Upper lobe of left lung (tissue), 6 donors: ENCODE results near the gene CDC42BPG. TPM values are rescaled to one million over a fixed set of nuclear protein-coding genes. Genes with fewer than 3 reads are reported as not detected.
A peak's percentile ranks its signal among the peaks of the same experiment; 100 is the strongest.

Experiments used
- ATAC-seq, 2 donors: fragments of 200-7000 bp; cut with Tn5 transposase; one replicate each; pipeline ENCODE4 v1.9.1; 2022; ENCODE audit warnings: mild to moderate bottlenecking in 2 of 2, moderate library complexity in 2 of 2; ENCODE audit not compliant: low FRiP score in 2 of 2
- DNase-seq, 2 donors: peaks; one replicate each; pipeline ENCODE4 v3.0.0-alpha.2; 2019 to 2020
- H3K27ac ChIP-seq, 4 donors: fragments of 200-600 bp; sonication (generic); one replicate each; pipeline ENCODE4 v1.5.1; 2016 to 2019
- H3K27me3 ChIP-seq, 4 donors: fragments of 200-600 bp; sonication (generic); one replicate each; pipeline ENCODE4 v1.5.1; 2017 to 2019
- H3K36me3 ChIP-seq, 4 donors: fragments of 200-600 bp; sonication (generic); one replicate each; pipeline ENCODE4 v1.5.1; 2016 to 2019
- H3K4me1 ChIP-seq, 4 donors: fragments of 200-600 bp; sonication (generic); one replicate each; pipeline ENCODE4 v1.5.1; 2018 to 2019
- H3K4me3 ChIP-seq, 4 donors: fragments of 200-600 bp; sonication (generic); one replicate each; pipeline ENCODE4 v1.5.1; 2017 to 2019; ENCODE audit warnings: mild to moderate bottlenecking in 2 of 4, moderate library complexity in 1 of 4
- H3K9me3 ChIP-seq, 4 donors: fragments of 200-600 bp; sonication (generic); one replicate each; pipeline ENCODE4 v1.5.1; 2018 to 2019
- CTCF ChIP-seq, 6 experiments: fragments of 450-650 bp in 4 of 6; fragments of 200-600 bp in 2 of 6; sonication (generic) in 2 of 6; IDR thresholded peaks; one replicate each; pipeline ENCODE4 v1.5.1; 2016 to 2019; ENCODE audit warnings: antibody characterized with exemption in 6 of 6
- EP300 ChIP-seq, 4 donors: sonication (generic); formaldehyde crosslinking; IDR thresholded peaks; one replicate each; pipeline ENCODE4 v1.5.1; 2017; ENCODE audit warnings: antibody characterized with exemption in 4 of 4, control low read depth in 2 of 4
- POLR2A ChIP-seq, 4 donors: fragments of 450-650 bp; IDR thresholded peaks; one replicate each; pipeline ENCODE4 v1.5.1; 2016 to 2017; ENCODE audit warnings: antibody characterized with exemption in 4 of 4, mild to moderate bottlenecking in 2 of 4
- POLR2AphosphoS5 ChIP-seq, 2 donors: sonication (generic); formaldehyde crosslinking; IDR thresholded peaks; one replicate each; pipeline ENCODE4 v1.5.1; 2017; ENCODE audit warnings: antibody characterized with exemption in 2 of 2
- WGBS, 2 donors: methylation state at CpG; one replicate each; pipeline ENCODE4 v1.1.5; 2017 to 2018; 5-methylcytosine and 5-hydroxymethylcytosine counted together
- total RNA-seq, 6 donors: library from RNA; depleted of rRNA in 4 of 6; stranded (reverse); fragments of >200 nt in 4 of 6; gene quantifications; one replicate each; pipeline versions ENCODE4 v1.1.0 to v1.2.1, GENCODE V29; 2016 to 2021
- donor health status: DM: no; HTN: no; CAD: no; lungs with moderate emphysema.
- donor health status: DM: no; HTN: yes; CAD: no; lungs with severe emphysema.

The CDC42BPG gene
- total RNA-seq, 6 donors from 2014 or later = 21.6 to 62.4 (median 26.0) TPM

GRCh38 chr11:64842851-64843685 is 1.4 kb downstream of the CDC42BPG start:
- Histone ChIP-seq H3K36me3 (peaks cover 0 to 18% (median 12%) of the 10 kb centered on the region in 4 donors), H3K4me3 (peak overlapping the region in 3 of 4 donors; percentile 57 to 66 (median 59)), H3K9me3 (no peaks in the 10 kb centered on the region), H3K27me3 (no peaks in the 10 kb centered on the region), H3K4me1 (peaks cover 21 to 47% (median 33%) of the 10 kb centered on the region in 4 donors), H3K27ac (peak overlapping the region; percentile 77 to 88 (median 79))
- DNase-seq (peak; percentile 64 to 77), ATAC-seq (peak in 1 of 2 donors; percentile 2)
- peak in 1 of 4 donors; percentile 34 for TF ChIP-seq POLR2A (IDR thresholded peaks at IDR 0.05)
- TF ChIP-seq EP300 (IDR thresholded peaks at IDR 0.05) = no peak
- WGBS, 2 donors = 57 to 81% methylated on average over 4 to 18 of the region's 19 CpGs

- H3K27me3 ChIP-seq = no peaks in the 10 kb centered on the region
- peak overlapping the region; percentile 77 to 88 (median 79) for H3K27ac ChIP-seq
- DNase-seq = no peak
- TF ChIP-seq POLR2AphosphoS5 (IDR thresholded peaks at IDR 0.05) (no peak), CTCF (IDR thresholded peaks at IDR 0.05) (no peak), POLR2A (IDR thresholded peaks at IDR 0.05) (no peak)
- no peak for ATAC-seq
- H3K9me3 ChIP-seq = no peaks in the 10 kb centered on the region
- peak overlapping the region in 1 of 4 donors; percentile 66 for H3K4me3 ChIP-seq
- peaks cover 14 to 41% (median 27%) of the 10 kb centered on the region in 4 donors for H3K4me1 ChIP-seq
- peaks cover 0 to 22% (median 16%) of the 10 kb centered on the region in 4 donors for H3K36me3 ChIP-seq
- 72 to 81% methylated on average over 3 to 5 of the region's 6 CpGs for WGBS, 2 donors
Observed at GRCh38 chr11:64842366-64842759, 2.1 kb downstream of the CDC42BPG start.

GRCh38 chr11:64841592-64842365 is 2.7 kb downstream of the CDC42BPG start:
- Histone ChIP-seq H3K36me3 (peaks cover 0 to 22% (median 16%) of the 10 kb centered on the region in 4 donors), H3K9me3 (no peaks in the 10 kb centered on the region), H3K27me3 (no peaks in the 10 kb centered on the region), H3K4me3 (no peak overlapping the region), H3K4me1 (peaks cover 8 to 35% (median 23%) of the 10 kb centered on the region in 4 donors), H3K27ac (peak overlapping the region; percentile 77 to 88 (median 79))
- ATAC-seq = no peak
- DNase-seq = peak in 1 of 2 donors; percentile 51
- TF ChIP-seq POLR2AphosphoS5 (IDR thresholded peaks at IDR 0.05) (no peak), CTCF (IDR thresholded peaks at IDR 0.05) (no peak), POLR2A (IDR thresholded peaks at IDR 0.05) (no peak), EP300 (IDR thresholded peaks at IDR 0.05) (no peak)
- 87% methylated on average over 8 to 14 of the region's 15 CpGs for WGBS, 2 donors

GRCh38 chr11:64839887-64840782 is 4.3 kb downstream of the CDC42BPG start:
- TF ChIP-seq CTCF (IDR thresholded peaks at IDR 0.05) = no peak
- no peak for TF ChIP-seq POLR2A (IDR thresholded peaks at IDR 0.05)
- TF ChIP-seq POLR2AphosphoS5 (IDR thresholded peaks at IDR 0.05) = no peak
- TF ChIP-seq EP300 (IDR thresholded peaks at IDR 0.05) = no peak
- Histone ChIP-seq H3K4me3 (no peak overlapping the region), H3K36me3 (peaks cover 0 to 32% (median 19%) of the 10 kb centered on the region in 4 donors), H3K9me3 (no peaks in the 10 kb centered on the region), H3K27me3 (no peaks in the 10 kb centered on the region), H3K27ac (no peak overlapping the region), H3K4me1 (peaks cover 5 to 28% (median 21%) of the 10 kb centered on the region in 4 donors)
- WGBS, 2 donors = 89 to 95% methylated on average over 17 to 24 of the region's 24 CpGs
- ATAC-seq (no peak), DNase-seq (peak in 1 of 2 donors; percentile 75)
